ENCODE data around the gene PATJ.

GRCh38 chr1:61724506-61724812 lies 17.8 kb upstream of the PATJ start:
- TF ChIP-seq CTCF (IDR thresholded peaks at IDR 0.05; ENCODE audit: extremely low read depth in 1 of 2, insufficient read depth in 1 of 2, low read depth in 1 of 2, low read length in 2 of 2) (no peak), POLR2AphosphoS5 (IDR thresholded peaks at IDR 0.05; ENCODE audit: insufficient read depth, low read depth, low read length) (no peak), MYC (IDR thresholded peaks at IDR 0.05; ENCODE audit: low read depth, low read length) (no peak)

Data from endothelial cell of umbilical vein (primary cell).